HG03045 (cell line): ENCODE results near the gene GYPC.
"Not testable (repeated sequence)": the region's sequence is repeated elsewhere in the genome, so short reads cannot be mapped to it uniquely, and the experiment has no call there.

Source experiments
- ATAC-seq: cut with Tn5 transposase; IDR thresholded peaks from one replicate; pipeline ENCODE4 v1.9.1; 2021; ENCODE audit warnings: mild to moderate bottlenecking, moderate library complexity; ENCODE audit not compliant: unreplicated experiment

The GYPC gene

GRCh38 chr2:126698376-126698775 lies 42.4 kb downstream of the GYPC start:
- ATAC-seq: no peak

GRCh38 chr2:126699018-126699417 lies 43.1 kb downstream of the GYPC start:
- ATAC-seq: no peak

GRCh38 chr2:126699716-126700581 lies 44.0 kb downstream of the GYPC start:
- no peak for ATAC-seq

GRCh38 chr2:126700677-126701076 lies 44.7 kb downstream of the GYPC start:
- ATAC-seq: no peak

GRCh38 chr2:126703311-126703710 lies 47.4 kb downstream of the GYPC start:
- ATAC-seq: no peak

GRCh38 chr2:126704434-126705160 lies 48.6 kb downstream of the GYPC start:
- no peak for ATAC-seq

GRCh38 chr2:126707191-126707590 lies 51.2 kb downstream of the GYPC start:
- ATAC-seq: no peak

GRCh38 chr2:126707941-126708340 lies 52.0 kb downstream of the GYPC start:
- no peak for ATAC-seq

GRCh38 chr2:126714191-126714965 lies 58.4 kb downstream of the GYPC start:
- ATAC-seq: no peak

- ATAC-seq: no peak
Measured at GRCh38 chr2:126715111-126715510, 59.2 kb downstream of the GYPC start.

- no peak for ATAC-seq
Measured at GRCh38 chr2:126715576-126716406, 59.8 kb downstream of the GYPC start.

- not testable (repeated sequence) for ATAC-seq
Measured at GRCh38 chr2:126717277-126717676, 61.3 kb downstream of the GYPC start.

GRCh38 chr2:126717928-126718327 lies 62.0 kb downstream of the GYPC start:
- no peak for ATAC-seq

GRCh38 chr2:126719191-126719832 lies 63.4 kb downstream of the GYPC start:
- ATAC-seq: no peak

GRCh38 chr2:126719833-126720351 lies 63.9 kb downstream of the GYPC start:
- ATAC-seq: no peak

GRCh38 chr2:126720638-126721037 lies 64.7 kb downstream of the GYPC start:
- ATAC-seq: no peak

- ATAC-seq: no peak
Measured at GRCh38 chr2:126722081-126722480, 66.1 kb downstream of the GYPC start.

- ATAC-seq: no peak
Measured at GRCh38 chr2:126722546-126722945, 66.6 kb downstream of the GYPC start.

GRCh38 chr2:126723281-126723815 lies 67.4 kb downstream of the GYPC start:
- ATAC-seq: no peak
